GM18526 (cell line): Measurements from ENCODE around the gene STX18.

Experiments
- POLR2A ChIP-seq: IDR thresholded peaks from 3 replicates; pipeline ENCODE4 v1.6.1; 2011; ENCODE audit not compliant: insufficient read length; ENCODE audit errors: extremely low read depth

STX18 gene

DNA sequence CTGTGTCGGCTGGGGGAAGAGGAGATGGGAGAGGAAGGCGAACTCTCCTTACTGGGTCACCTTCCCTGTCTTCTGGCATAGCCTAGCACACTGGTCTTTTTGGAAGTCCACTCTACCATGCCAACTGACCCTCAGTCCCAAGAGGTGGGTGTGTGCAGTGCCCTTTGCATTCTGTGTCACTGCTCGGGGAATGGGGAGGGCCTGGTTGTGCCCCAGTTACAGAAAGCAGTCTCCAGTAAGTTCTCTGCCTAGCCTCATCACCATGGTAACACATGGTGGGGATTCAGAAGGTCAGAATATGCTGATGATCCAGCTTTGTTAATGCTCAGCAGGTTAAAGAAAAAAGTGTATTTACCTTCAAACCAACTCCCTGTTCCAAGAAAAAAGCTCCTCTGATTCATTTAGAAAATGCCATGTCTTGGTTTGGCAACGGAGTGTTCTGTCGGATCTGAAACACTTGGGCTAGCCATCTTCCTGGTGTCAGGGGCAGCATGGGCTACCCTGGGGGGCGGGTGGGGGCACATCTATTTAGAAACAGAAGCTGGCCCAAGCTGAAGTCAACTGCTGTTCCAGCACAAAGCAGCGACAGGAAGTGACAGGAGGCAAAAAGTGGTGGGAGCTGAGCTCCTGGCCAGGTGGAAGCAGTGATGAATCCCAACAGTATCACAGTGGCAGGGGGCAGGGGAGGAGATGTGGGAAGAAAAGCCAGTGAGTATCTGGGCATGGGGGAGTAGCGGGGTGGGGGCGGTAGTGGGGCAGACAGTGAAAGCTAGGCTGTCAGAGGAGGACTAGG is 117.9 kb downstream of the STX18 start:
- TF ChIP-seq POLR2A = no peak

- TF ChIP-seq POLR2A = no peak
Measured at GRCh38 chr4:4422856-4423499, 118.9 kb downstream of the STX18 start.

GRCh38 chr4:4421356-4421755 is 120.5 kb downstream of the STX18 start:
- no peak for TF ChIP-seq POLR2A

- TF ChIP-seq POLR2A = no peak
Measured at GRCh38 chr4:4420421-4420820, 121.4 kb downstream of the STX18 start.

DNA sequence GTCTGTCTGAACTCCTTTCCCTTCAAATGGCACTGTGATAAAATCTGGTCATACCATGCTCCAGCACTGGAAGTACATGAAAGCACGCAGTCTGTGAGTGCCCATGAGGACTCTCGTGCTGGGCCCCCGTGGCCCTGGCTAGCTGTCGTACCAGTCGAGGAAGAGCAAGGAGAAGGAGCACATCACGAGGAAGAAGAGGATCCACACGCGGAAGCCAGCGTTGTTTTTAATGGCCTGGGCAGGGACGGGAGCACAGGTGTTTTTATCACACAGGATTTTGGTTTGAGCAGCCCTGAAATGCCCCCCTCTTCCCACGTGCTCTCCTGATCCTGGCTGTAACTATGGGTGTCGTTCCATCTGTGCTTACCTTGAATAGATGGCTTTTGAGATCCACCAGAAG is 122.0 kb downstream of the STX18 start:
- no peak for TF ChIP-seq POLR2A

DNA sequence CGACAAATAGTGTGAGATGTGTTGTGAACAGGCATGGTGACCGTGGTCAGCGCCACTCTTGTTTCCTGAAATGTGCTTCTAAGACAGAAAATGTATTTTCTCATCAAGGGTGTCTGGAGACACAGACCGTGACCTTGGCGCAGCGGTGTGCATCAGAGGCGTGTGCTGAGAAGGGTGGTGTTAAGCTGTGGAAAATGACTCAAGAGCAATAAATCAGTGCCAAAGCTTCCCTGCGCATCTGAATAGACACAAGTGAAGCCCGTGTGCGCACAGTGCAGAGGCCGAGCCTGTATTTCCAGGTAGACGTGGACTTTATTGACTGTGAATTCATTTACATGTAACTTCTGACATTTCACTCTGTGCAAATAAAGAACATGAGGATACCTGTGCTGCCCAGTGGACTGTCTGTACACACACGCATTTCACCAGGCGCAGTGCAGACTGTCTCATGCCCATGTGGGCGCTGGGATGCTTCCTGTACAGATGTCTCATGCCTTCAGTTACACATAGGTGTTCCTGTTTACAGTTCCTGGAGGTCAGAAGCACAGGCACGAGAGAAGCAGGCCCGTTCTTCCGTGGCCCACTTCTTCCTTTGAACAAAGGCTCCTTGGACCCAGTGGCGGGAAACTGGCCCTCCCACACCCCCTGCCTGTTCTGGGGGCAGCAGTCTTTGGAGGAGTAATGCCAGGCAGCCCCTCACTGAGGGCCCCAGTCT is 123.0 kb downstream of the STX18 start:
- no peak for TF ChIP-seq POLR2A

GRCh38 chr4:4417886-4418285 is 124.0 kb downstream of the STX18 start:
- TF ChIP-seq POLR2A = no peak

- no peak for TF ChIP-seq POLR2A
Measured at GRCh38 chr4:4416981-4417380, 124.9 kb downstream of the STX18 start.

DNA sequence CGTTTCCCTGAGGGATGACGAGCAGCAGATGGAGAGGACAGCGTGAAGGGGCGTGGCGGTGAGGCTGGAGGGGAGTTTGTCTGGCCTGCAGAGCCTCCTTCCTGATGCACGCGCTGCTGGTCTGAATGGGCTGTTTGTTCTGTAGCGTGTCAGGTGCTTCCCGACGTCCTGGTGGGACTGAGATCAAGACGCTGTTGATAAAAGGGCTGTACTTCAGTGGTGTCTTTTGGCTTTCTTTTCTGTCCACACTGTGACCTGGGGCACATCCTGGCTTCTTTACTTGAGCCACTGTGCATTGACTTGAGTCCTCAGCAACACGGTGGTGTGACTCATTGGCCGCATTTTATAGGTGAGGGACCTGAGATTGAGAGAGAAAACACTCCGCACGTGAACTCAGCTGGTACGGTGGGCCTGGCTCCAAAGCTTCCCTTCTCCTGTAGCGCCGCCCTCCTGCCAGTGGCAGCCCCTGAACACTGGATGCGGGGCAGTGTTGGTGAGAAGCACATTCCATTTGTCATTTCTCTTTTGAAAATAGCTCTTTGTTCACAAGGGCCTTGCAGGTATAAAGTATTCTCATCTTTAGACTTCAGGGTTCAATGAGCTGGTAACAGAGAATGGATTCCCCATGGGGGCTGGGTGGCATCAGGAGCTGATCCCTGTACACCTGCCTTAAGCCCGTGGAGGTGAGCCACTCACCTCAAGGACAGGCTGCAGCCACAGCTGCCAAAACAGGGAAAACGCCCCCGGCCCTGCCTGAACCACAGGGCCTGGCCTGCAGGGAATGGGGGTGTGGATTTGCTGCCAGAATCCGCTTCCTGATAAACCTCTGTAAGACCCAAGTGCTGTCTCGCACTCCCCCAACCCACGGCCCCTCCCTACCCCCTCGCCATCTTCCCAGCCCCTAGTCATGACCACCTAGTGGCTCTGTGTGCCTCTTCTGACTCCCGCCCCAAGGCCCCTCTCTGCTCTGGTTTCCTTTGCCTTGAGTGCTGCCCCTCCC is 125.7 kb downstream of the STX18 start:
- no peak for TF ChIP-seq POLR2A

- TF ChIP-seq POLR2A = no peak
Measured at GRCh38 chr4:4415107-4415805, 126.6 kb downstream of the STX18 start.

GRCh38 chr4:4413806-4414205 is 128.0 kb downstream of the STX18 start:
- no peak for TF ChIP-seq POLR2A

DNA sequence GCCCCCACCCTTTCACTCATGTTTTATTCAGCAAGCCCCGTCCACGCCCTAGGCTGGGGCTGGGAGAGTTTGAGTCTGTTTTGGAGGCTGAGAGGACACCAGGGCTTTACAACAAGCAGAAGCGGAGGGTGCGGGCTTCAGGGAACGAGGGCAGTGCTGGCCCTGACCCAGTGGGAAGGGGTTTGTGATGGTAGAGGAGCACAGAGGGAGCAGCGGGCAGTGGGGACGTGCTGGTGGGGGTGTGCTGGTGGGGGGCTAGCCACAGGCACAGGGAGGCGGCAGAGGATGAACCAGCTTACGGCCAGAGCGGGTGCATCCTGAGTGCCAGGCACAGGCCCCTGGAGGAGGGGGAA is 128.5 kb downstream of the STX18 start:
- TF ChIP-seq POLR2A = no peak

DNA sequence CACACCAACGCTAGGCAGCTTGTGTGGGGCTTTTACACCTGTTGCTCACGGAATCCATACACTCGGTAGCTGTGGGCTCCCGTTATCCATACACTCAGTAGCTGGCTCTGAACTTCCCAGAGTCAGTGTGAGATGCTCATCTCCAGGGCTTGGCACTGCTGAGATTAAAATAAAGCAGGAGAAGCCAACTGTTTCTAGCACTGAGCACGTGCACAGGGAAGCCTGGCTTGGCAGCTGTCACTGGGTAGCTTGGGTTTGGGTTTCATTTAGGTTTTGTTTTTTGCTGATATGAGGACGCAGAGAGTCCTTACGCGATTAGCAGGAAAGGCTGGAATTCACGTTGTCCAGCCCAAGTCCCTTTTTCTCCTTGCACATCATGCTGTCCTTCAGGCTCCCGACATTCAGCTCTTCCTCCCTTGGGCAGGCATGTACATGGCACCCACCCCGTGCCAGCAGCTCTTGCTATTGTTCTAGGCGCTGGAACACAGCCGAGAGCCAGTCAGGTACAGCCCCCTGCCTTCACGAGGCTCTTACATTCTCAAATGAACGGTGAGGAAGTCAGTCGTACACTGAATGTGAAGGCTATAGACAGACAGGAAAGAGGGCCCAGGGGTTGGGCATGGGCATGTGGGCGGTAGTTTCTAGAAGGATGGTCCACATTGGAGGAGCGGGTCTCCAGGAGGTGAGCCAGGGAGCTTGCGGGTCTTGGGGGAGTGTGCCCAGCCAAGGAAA is 129.0 kb downstream of the STX18 start:
- TF ChIP-seq POLR2A = no peak

- TF ChIP-seq POLR2A = no peak
Measured at GRCh38 chr4:4411906-4412305, 129.9 kb downstream of the STX18 start.
